Endothelial cell (in vitro differentiated cells): ENCODE results near the gene OAS3. TPM values are rescaled to one million over a fixed set of nuclear protein-coding genes. Genes with fewer than 3 reads are reported as not detected.

Source experiments
- DNase-seq: peaks from one replicate; pipeline ENCODE4 v3.0.0; 2021; ENCODE audit warnings: low spot score
- H3K27ac Mint-ChIP-seq: one replicate; pipeline ENCODE4 v1.8.0; 2021; ENCODE audit warnings: mixed read lengths, inconsistent platforms; ENCODE audit not compliant: unreplicated experiment
- H3K27me3 Mint-ChIP-seq: one replicate; pipeline ENCODE4 v1.8.0; 2021; ENCODE audit warnings: mild to moderate bottlenecking, moderate library complexity, mixed read lengths, inconsistent platforms; ENCODE audit not compliant: unreplicated experiment
- H3K36me3 Mint-ChIP-seq: one replicate; pipeline ENCODE4 v1.8.0; 2021; ENCODE audit warnings: mild to moderate bottlenecking, low read depth, mixed read lengths, inconsistent platforms; ENCODE audit not compliant: unreplicated experiment
- H3K4me1 Mint-ChIP-seq: one replicate; pipeline ENCODE4 v1.8.0; 2021; ENCODE audit warnings: mild to moderate bottlenecking, mixed read lengths, inconsistent platforms; ENCODE audit not compliant: unreplicated experiment
- H3K4me3 Mint-ChIP-seq: one replicate; pipeline ENCODE4 v1.8.0; 2021; ENCODE audit warnings: mild to moderate bottlenecking, mixed read lengths, inconsistent platforms; ENCODE audit not compliant: unreplicated experiment
- H3K9me3 Mint-ChIP-seq: one replicate; pipeline ENCODE4 v1.8.0; 2021; ENCODE audit warnings: mixed read lengths, inconsistent platforms; ENCODE audit not compliant: unreplicated experiment
- total RNA-seq: library from RNA; stranded (reverse); fragmentation: NEBNext Ultra II Directional; extraction: Animal tissue kit (Norgen Biotek cat#: 25700); gene quantifications from one replicate; pipeline ENCODE4 v1.2.1, GENCODE V29; 2021; ENCODE audit not compliant: unreplicated experiment
- TF ChIP-seq, protein P1 (sequence below): fragments of 200-600 bp; sonication (generic); IDR thresholded peaks from one replicate; pipeline ENCODE4 v1.5.0; 2021; ENCODE audit warnings: antibody characterized with exemption; ENCODE audit not compliant: unreplicated experiment

Gene OAS3
- total RNA-seq, 1 donor from 2014 or later = 2.2 TPM

GRCh38 chr12:112989806-112990205 is 51.5 kb downstream of the OAS3 start:
- Mint-ChIP-seq H3K4me3 (no peak overlapping the region), H3K27me3 (peaks cover 1% of the 10 kb centered on the region), H3K36me3 (no peaks in the 10 kb centered on the region), H3K27ac (no peak overlapping the region), H3K4me1 (no peaks in the 10 kb centered on the region), H3K9me3 (no peaks in the 10 kb centered on the region)
- DNase-seq = no peak
- TF ChIP-seq, protein P1, sequence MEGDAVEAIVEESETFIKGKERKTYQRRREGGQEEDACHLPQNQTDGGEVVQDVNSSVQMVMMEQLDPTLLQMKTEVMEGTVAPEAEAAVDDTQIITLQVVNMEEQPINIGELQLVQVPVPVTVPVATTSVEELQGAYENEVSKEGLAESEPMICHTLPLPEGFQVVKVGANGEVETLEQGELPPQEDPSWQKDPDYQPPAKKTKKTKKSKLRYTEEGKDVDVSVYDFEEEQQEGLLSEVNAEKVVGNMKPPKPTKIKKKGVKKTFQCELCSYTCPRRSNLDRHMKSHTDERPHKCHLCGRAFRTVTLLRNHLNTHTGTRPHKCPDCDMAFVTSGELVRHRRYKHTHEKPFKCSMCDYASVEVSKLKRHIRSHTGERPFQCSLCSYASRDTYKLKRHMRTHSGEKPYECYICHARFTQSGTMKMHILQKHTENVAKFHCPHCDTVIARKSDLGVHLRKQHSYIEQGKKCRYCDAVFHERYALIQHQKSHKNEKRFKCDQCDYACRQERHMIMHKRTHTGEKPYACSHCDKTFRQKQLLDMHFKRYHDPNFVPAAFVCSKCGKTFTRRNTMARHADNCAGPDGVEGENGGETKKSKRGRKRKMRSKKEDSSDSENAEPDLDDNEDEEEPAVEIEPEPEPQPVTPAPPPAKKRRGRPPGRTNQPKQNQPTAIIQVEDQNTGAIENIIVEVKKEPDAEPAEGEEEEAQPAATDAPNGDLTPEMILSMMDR = no peak

DNA sequence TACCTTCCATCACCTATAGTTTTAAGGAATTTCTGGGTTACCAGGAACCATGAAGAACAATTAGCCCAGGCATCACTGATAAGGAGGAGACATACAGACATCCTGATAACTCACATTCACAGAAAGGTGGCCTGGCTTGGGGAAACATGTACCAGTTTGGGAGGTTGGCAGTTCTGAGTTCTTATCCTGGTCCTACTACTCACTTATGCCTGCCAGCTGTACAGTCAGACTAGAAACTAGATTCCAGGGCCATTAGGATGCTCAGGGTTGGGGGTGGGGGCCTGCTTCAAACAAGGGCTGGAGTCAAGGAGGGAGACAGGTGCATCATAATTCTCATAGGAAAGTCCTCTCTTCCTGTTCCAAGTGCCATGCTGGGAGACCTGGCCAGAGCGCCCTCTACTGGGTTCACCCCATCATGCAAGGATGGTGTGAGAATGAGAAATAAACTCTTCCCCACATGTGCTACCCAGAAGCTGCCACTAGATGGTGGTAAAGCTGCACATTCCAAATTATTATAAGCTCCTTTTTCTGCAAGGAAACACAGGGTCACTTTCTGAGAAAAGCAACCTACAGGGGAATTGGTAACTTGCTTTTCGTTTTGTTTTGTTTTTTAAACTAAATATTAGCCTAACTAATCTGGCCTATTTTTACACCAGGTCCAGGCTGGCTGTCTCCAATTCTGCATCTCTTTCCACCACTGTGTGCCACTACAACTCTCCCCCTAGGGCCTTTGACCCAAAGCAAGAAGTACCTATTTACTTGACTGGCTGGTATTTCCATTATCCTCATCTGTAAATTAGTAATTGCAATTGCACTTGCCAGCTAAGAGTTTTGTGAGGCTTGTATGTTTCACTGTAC is 54.5 kb downstream of the OAS3 start:
- Mint-ChIP-seq H3K4me3 (no peak overlapping the region), H3K27me3 (peaks cover 1% of the 10 kb centered on the region), H3K9me3 (no peaks in the 10 kb centered on the region), H3K36me3 (no peaks in the 10 kb centered on the region), H3K27ac (no peak overlapping the region), H3K4me1 (no peaks in the 10 kb centered on the region)
- TF ChIP-seq, protein P1 = peak; percentile 98
- DNase-seq = peak; percentile 67

DNA sequence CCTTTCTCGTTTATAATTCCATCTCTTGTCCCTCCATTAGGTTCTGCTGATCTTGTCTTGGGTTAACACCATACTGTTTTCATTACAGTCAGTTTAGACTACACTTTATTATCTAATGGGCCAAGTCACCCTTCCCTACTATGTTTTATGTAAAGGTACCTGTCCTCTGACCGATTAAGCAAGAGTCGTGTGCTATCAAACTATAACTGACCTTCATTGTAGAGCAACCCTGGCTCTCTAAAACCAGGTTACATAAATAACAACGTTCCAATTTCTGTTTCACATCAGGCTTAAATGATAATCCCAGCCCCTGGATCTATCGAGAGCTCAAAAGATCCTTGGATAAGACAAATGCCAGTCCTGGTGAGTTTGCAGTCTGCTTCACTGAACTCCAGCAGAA is 56.7 kb downstream of the OAS3 start:
- Mint-ChIP-seq H3K27ac (no peak overlapping the region), H3K4me1 (no peaks in the 10 kb centered on the region), H3K36me3 (peaks cover 3% of the 10 kb centered on the region), H3K27me3 (peaks cover 1% of the 10 kb centered on the region), H3K9me3 (peaks cover 5% of the 10 kb centered on the region), H3K4me3 (no peak overlapping the region)
- DNase-seq = no peak
- TF ChIP-seq, protein P1 = no peak

GRCh38 chr12:112996501-112996900 is 58.2 kb downstream of the OAS3 start:
- Mint-ChIP-seq H3K4me3 (no peak overlapping the region), H3K9me3 (peaks cover 5% of the 10 kb centered on the region), H3K27ac (no peak overlapping the region), H3K27me3 (no peaks in the 10 kb centered on the region), H3K4me1 (no peaks in the 10 kb centered on the region), H3K36me3 (peaks cover 3% of the 10 kb centered on the region)
- no peak for DNase-seq
- TF ChIP-seq, protein P1 = no peak

- no peak for DNase-seq
Observed at GRCh38 chr12:112997506-112997905, 59.2 kb downstream of the OAS3 start.

More at GRCh38 chr12:112997506-112997905, 59.2 kb downstream of the OAS3 start:
- Mint-ChIP-seq H3K27me3 (peaks cover 1% of the 10 kb centered on the region), H3K27ac (no peak overlapping the region), H3K9me3 (peaks cover 5% of the 10 kb centered on the region), H3K4me3 (no peak overlapping the region), H3K4me1 (no peaks in the 10 kb centered on the region), H3K36me3 (peaks cover 3% of the 10 kb centered on the region)
- TF ChIP-seq, protein P1 = no peak
